Neural cell (in vitro differentiated cells): ENCODE measurements around the gene SPG11.

Experiments
- CTCF ChIP-seq: fragments of 450-650 bp; IDR thresholded peaks from 2 replicates; pipeline ENCODE4 v1.5.1; 2014; ENCODE audit warnings: antibody characterized with exemption, mild to moderate bottlenecking, moderate library complexity; ENCODE audit not compliant: poor library complexity, severe bottlenecking
- EP300 ChIP-seq: fragments of 450-650 bp; conservative IDR thresholded peaks from 2 replicates; pipeline ENCODE4 v1.6.1; 2014; ENCODE audit warnings: antibody characterized with exemption, mild to moderate bottlenecking, moderate library complexity; ENCODE audit not compliant: poor library complexity, severe bottlenecking
- RAD21 ChIP-seq: fragments of 450-650 bp; conservative IDR thresholded peaks from 2 replicates; pipeline ENCODE4 v1.6.1; 2014; ENCODE audit warnings: antibody characterized with exemption, mild to moderate bottlenecking, moderate library complexity

GRCh38 chr15:44580105-44580504, 83.4 kb downstream of the SPG11 start:
- TF ChIP-seq EP300 = no peak
- TF ChIP-seq RAD21 = no peak
- no peak for TF ChIP-seq CTCF
